LNCAP (cell line): Measurements from ENCODE around the gene SNAP91.

ENCODE experiments used
- TF ChIP-seq, protein P1 (sequence below): fragments of 450-650 bp; IDR thresholded peaks from 2 replicates; pipeline ENCODE4 v1.5.1; 2017; ENCODE audit warnings: mild to moderate bottlenecking

SNAP91 gene

GRCh38 chr6:83597511-83597910 is 111.4 kb downstream of the SNAP91 start:
- TF ChIP-seq, protein P1, sequence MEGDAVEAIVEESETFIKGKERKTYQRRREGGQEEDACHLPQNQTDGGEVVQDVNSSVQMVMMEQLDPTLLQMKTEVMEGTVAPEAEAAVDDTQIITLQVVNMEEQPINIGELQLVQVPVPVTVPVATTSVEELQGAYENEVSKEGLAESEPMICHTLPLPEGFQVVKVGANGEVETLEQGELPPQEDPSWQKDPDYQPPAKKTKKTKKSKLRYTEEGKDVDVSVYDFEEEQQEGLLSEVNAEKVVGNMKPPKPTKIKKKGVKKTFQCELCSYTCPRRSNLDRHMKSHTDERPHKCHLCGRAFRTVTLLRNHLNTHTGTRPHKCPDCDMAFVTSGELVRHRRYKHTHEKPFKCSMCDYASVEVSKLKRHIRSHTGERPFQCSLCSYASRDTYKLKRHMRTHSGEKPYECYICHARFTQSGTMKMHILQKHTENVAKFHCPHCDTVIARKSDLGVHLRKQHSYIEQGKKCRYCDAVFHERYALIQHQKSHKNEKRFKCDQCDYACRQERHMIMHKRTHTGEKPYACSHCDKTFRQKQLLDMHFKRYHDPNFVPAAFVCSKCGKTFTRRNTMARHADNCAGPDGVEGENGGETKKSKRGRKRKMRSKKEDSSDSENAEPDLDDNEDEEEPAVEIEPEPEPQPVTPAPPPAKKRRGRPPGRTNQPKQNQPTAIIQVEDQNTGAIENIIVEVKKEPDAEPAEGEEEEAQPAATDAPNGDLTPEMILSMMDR: no peak

DNA sequence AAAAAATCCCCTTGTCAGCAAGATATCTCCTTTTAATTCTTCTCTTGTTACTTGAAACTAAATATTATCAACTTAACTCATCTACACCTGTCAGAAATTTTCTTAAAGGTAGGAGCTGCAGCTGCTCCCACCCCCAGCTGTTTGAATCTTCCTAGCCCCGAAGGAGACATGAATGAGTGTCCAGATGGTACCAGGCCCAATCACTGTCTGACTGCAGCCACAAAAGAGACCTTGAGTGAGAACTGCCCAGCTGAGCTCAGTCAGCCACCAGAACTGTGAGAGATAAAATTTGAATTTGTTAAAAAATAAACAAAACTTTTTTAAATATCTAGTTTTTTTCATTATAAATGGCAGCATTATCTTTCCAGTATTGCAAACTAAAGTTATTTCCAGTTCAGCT is 111.8 kb downstream of the SNAP91 start:
- TF ChIP-seq, protein P1: no peak

- TF ChIP-seq, protein P1: no peak
Measured at GRCh38 chr6:83594941-83595340, 114.0 kb downstream of the SNAP91 start.

- TF ChIP-seq, protein P1: no peak
Measured at GRCh38 chr6:83593395-83593785, 115.5 kb downstream of the SNAP91 start.

DNA sequence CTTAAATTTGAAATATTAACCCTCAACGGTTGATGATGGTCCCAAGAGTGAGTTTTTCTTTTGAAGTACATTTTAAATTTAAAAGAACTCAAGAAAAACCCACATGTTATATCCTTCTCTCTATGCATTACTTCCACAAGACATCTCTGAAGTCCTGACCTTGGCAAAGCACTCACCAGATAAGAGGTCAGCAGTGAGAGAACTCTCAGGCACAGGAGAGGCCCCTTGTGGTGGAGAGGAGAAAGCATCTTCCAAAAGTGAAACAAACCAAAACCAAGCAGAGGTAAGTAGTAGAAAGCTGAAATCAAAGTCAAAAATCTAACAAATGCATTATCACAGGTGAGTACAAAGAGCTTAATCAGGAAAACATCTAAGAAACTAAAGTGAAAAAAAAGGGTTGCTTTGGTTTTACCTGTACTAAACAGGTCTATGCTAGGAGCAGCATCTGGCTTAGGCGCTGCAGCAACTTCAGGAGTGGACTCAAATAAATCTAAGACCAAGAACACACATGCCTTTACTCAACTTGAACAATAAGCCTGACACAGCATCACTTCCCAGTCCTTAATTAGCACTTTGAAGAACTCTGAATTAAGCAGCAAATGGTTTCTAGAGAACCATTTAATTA is 116.0 kb downstream of the SNAP91 start:
- TF ChIP-seq, protein P1: peak; percentile 50; the same call in 1 of the 2 replicates

- TF ChIP-seq, protein P1: no peak
Measured at GRCh38 chr6:83590416-83590815, 118.5 kb downstream of the SNAP91 start.

DNA sequence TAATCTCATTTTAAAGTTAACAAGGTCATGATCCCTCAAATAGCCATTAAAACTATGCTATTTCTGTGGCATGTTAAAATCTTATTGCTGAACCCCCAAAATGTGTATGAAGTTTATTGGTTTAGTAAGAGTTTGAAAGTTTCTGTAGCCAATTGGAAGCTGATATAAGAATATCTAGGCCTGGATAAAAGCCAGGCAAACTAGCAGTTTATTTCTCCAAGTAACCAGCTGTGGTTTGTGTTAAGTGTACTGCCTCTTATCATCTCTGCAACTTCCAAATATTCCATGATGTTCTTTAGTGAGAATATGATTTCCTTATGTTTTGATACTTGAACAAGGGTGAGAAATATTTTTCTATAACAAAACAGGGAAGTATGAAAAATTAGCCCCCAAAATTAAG is 119.8 kb downstream of the SNAP91 start:
- TF ChIP-seq, protein P1: no peak

DNA sequence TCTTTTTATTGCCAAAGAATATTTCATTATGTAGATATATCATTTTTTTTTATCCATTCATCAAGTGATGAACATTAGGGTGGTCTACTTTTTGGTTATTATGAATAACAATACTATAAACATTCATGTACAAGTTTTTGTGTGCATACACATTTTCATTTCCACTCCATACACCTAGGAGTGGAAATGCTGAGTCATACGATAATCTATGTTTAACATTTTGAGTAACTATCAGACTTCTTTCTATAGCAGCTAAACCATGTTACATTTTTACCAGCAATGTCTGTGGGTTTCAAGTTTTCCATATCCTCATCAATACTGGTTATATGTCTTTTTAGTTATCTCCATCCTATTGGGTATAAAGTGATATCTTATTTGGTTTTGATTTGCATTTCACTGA is 130.8 kb downstream of the SNAP91 start:
- TF ChIP-seq, protein P1: no peak
